Breast epithelium (tissue), 3 donors: ENCODE measurements around the gene NAGA.

Experiments used
- POLR2A ChIP-seq: fragments of 450-650 bp; IDR thresholded peaks from one replicate; pipeline ENCODE4 v1.6.1; 2016; ENCODE audit warnings: antibody characterized with exemption, mild to moderate bottlenecking, moderate library complexity
- POLR2AphosphoS5 ChIP-seq, 3 donors: sonication (generic); formaldehyde crosslinking; IDR thresholded peaks; one replicate each; pipeline ENCODE4 v1.6.1; 2017; ENCODE audit warnings: antibody characterized with exemption in 3 of 3
- TF ChIP-seq, protein P1 (sequence below), 3 donors: fragments of 450-650 bp; IDR thresholded peaks; one replicate each; pipeline ENCODE4 v1.5.1; 2016 to 2017; ENCODE audit warnings: antibody characterized with exemption in 3 of 3, mild to moderate bottlenecking in 3 of 3, moderate library complexity in 3 of 3

DNA sequence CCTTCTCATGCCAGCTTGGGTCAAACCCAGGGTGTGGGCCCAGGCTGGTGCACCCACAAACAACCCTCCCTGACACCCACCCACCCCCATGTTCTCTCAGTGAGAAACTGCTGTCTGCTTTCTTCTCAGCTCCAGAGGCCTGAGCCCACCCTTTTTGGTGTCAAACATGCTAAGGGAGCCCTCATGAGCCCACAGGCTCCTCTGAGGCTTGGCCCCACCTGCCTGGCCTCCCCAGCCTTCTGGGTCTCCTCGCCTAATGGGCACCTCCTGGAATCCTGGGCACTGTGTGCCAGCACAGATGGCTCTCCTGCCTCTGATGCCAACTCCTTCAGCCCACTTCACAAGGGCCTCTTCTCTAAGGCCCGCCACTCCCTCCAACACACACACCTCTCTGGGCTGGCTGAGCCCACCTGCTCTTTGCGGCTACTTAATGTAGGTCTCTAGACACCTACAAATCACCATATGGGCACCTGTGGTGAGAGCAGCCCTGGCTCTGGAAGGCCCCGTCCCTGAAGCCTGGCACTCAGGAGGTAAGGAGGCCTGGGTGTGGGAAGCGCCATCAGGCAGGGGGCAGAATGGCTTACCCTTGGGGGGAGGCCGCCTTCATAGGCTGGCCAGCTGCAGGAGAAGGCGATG is 4.4 kb downstream of the NAGA start:
- TF ChIP-seq, protein P1, sequence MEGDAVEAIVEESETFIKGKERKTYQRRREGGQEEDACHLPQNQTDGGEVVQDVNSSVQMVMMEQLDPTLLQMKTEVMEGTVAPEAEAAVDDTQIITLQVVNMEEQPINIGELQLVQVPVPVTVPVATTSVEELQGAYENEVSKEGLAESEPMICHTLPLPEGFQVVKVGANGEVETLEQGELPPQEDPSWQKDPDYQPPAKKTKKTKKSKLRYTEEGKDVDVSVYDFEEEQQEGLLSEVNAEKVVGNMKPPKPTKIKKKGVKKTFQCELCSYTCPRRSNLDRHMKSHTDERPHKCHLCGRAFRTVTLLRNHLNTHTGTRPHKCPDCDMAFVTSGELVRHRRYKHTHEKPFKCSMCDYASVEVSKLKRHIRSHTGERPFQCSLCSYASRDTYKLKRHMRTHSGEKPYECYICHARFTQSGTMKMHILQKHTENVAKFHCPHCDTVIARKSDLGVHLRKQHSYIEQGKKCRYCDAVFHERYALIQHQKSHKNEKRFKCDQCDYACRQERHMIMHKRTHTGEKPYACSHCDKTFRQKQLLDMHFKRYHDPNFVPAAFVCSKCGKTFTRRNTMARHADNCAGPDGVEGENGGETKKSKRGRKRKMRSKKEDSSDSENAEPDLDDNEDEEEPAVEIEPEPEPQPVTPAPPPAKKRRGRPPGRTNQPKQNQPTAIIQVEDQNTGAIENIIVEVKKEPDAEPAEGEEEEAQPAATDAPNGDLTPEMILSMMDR (IDR thresholded peaks at IDR 0.05) = no peak
- TF ChIP-seq POLR2AphosphoS5 (IDR thresholded peaks at IDR 0.05) (no peak), POLR2A (no peak)
